ENCODE measurements around the gene TINAG.
A peak's percentile ranks its signal among the peaks of the same experiment; 100 is the strongest.

Gene TINAG

GRCh38 chr6:54264581-54265272 lies 43.5 kb upstream of the TINAG start:
- Histone ChIP-seq H3K27me3 (ENCODE audit: insufficient read depth, poor library complexity, severe bottlenecking) (no peaks in the 10 kb centered on the region), H3K4me1 (ENCODE audit: insufficient read depth, poor library complexity, severe bottlenecking) (no peaks in the 10 kb centered on the region), H3K4me3 (ENCODE audit: severe bottlenecking) (no peak overlapping the region), H3K27ac (ENCODE audit: poor library complexity, severe bottlenecking) (no peak overlapping the region), H3K36me3 (ENCODE audit: low read depth) (no peaks in the 10 kb centered on the region), H3K9me3 (ENCODE audit: severe bottlenecking) (no peaks in the 10 kb centered on the region)
- DNase-seq (ENCODE audit: low spot score) (no peak), ATAC-seq (ENCODE audit: low read depth) (no peak)
- no peak for TF ChIP-seq CTCF (IDR thresholded peaks at IDR 0.05; ENCODE audit: poor library complexity, severe bottlenecking)

- no peak overlapping the region for H3K27ac ChIP-seq (ENCODE audit: poor library complexity, severe bottlenecking)
- no peaks in the 10 kb centered on the region for H3K36me3 ChIP-seq (ENCODE audit: low read depth)
- no peak for TF ChIP-seq CTCF (IDR thresholded peaks at IDR 0.05; ENCODE audit: poor library complexity, severe bottlenecking)
- H3K4me1 ChIP-seq (ENCODE audit: insufficient read depth, poor library complexity, severe bottlenecking), result no peaks in the 10 kb centered on the region
- ATAC-seq (ENCODE audit: low read depth) (no peak), DNase-seq (ENCODE audit: low spot score) (no peak)
- no peak overlapping the region for H3K4me3 ChIP-seq (ENCODE audit: severe bottlenecking)
- no peaks in the 10 kb centered on the region for H3K9me3 ChIP-seq (ENCODE audit: severe bottlenecking)
- H3K27me3 ChIP-seq (ENCODE audit: insufficient read depth, poor library complexity, severe bottlenecking), result no peaks in the 10 kb centered on the region
Observed at GRCh38 chr6:54266400-54266923, 41.8 kb upstream of the TINAG start.

GRCh38 chr6:54267798-54268197 lies 40.4 kb upstream of the TINAG start:
- no peak for DNase-seq (ENCODE audit: low spot score)
- peak; percentile 76 for TF ChIP-seq CTCF (IDR thresholded peaks at IDR 0.05; ENCODE audit: poor library complexity, severe bottlenecking)
- Histone ChIP-seq H3K27me3 (ENCODE audit: insufficient read depth, poor library complexity, severe bottlenecking) (no peaks in the 10 kb centered on the region), H3K27ac (ENCODE audit: poor library complexity, severe bottlenecking) (no peak overlapping the region), H3K9me3 (ENCODE audit: severe bottlenecking) (no peaks in the 10 kb centered on the region), H3K36me3 (ENCODE audit: low read depth) (no peaks in the 10 kb centered on the region), H3K4me1 (ENCODE audit: insufficient read depth, poor library complexity, severe bottlenecking) (no peaks in the 10 kb centered on the region), H3K4me3 (ENCODE audit: severe bottlenecking) (no peak overlapping the region)
- ATAC-seq (ENCODE audit: low read depth), result peak; percentile 38; the same call in 1 of the 3 replicates

GRCh38 chr6:54273214-54273820 lies 34.9 kb upstream of the TINAG start:
- H3K27me3 ChIP-seq (ENCODE audit: insufficient read depth, poor library complexity, severe bottlenecking), result no peaks in the 10 kb centered on the region
- no peaks in the 10 kb centered on the region for H3K9me3 ChIP-seq (ENCODE audit: severe bottlenecking)
- H3K36me3 ChIP-seq (ENCODE audit: low read depth), result no peaks in the 10 kb centered on the region
- no peaks in the 10 kb centered on the region for H3K4me1 ChIP-seq (ENCODE audit: insufficient read depth, poor library complexity, severe bottlenecking)
- TF ChIP-seq CTCF (IDR thresholded peaks at IDR 0.05; ENCODE audit: poor library complexity, severe bottlenecking), result no peak
- no peak overlapping the region for H3K27ac ChIP-seq (ENCODE audit: poor library complexity, severe bottlenecking)
- no peak for ATAC-seq (ENCODE audit: low read depth)
- no peak for DNase-seq (ENCODE audit: low spot score)
- no peak overlapping the region for H3K4me3 ChIP-seq (ENCODE audit: severe bottlenecking)

GRCh38 chr6:54274383-54274782 lies 33.9 kb upstream of the TINAG start:
- Histone ChIP-seq H3K9me3 (ENCODE audit: severe bottlenecking) (no peaks in the 10 kb centered on the region), H3K4me3 (ENCODE audit: severe bottlenecking) (no peak overlapping the region), H3K36me3 (ENCODE audit: low read depth) (no peaks in the 10 kb centered on the region), H3K27me3 (ENCODE audit: insufficient read depth, poor library complexity, severe bottlenecking) (no peaks in the 10 kb centered on the region), H3K4me1 (ENCODE audit: insufficient read depth, poor library complexity, severe bottlenecking) (no peaks in the 10 kb centered on the region), H3K27ac (ENCODE audit: poor library complexity, severe bottlenecking) (no peak overlapping the region)
- no peak for TF ChIP-seq CTCF (IDR thresholded peaks at IDR 0.05; ENCODE audit: poor library complexity, severe bottlenecking)
- no peak for DNase-seq (ENCODE audit: low spot score)
- no peak for ATAC-seq (ENCODE audit: low read depth)

All from RWPE2 (cell line).